Panc1 (cell line): Measurements from ENCODE around the gene SLC22A3.

ENCODE experiments used
- CTCF ChIP-seq: fragments of 450-650 bp; IDR thresholded peaks from 2 replicates; pipeline ENCODE4 v1.5.1; 2017; ENCODE audit warnings: mild to moderate bottlenecking
- POLR2AphosphoS5 ChIP-seq: IDR thresholded peaks from 2 replicates; pipeline ENCODE4 v1.6.1; 2012; ENCODE audit warnings: mild to moderate bottlenecking, low read depth, low read length, moderate library complexity
- REST ChIP-seq, 2 experiments: IDR thresholded peaks; 2 replicates each; pipeline ENCODE4 v1.6.1; 2011 to 2012; ENCODE audit warnings: low read depth in 2 of 2, control low read depth in 1 of 2, low read length in 1 of 2, mild to moderate bottlenecking in 1 of 2, moderate library complexity in 1 of 2; ENCODE audit not compliant: insufficient read depth in 1 of 2

- TF ChIP-seq REST (IDR thresholded peaks at IDR 0.05; ENCODE audit: insufficient read depth in 1 of 2, low read depth in 2 of 2, low read length in 1 of 2) (no peak), CTCF (no peak), POLR2AphosphoS5 (no peak)
These were observed 45.9 kb downstream of the SLC22A3 start for GRCh38 chr6:160393891-160394653.
